HL-60/S4 treated with phorbol 12-myristate 13-acetate at 8.2 ng/mL for 4 days and 3 days (cell line): ENCODE results near the gene KRT5.

Experiments used
- in situ Hi-C: fragments of 300-500 bp; cut with MboI; formaldehyde crosslinking; loops from 2 replicates; pipeline ENCODE4 v1.15.0; 2022; ENCODE audit warnings: low sequenced_read_pairs

Gene KRT5

GRCh38 chr12:52539083-52539820, 19.1 kb upstream of the KRT5 start:
- in situ Hi-C loops: no loop called here

GRCh38 chr12:52537101-52537500, 16.9 kb upstream of the KRT5 start:
- in situ Hi-C loops: no loop called here

GRCh38 chr12:52535574-52535973, 15.4 kb upstream of the KRT5 start:
- in situ Hi-C loops: no loop called here

- in situ Hi-C loops: no loop called here
Measured at GRCh38 chr12:52534482-52534881, 14.3 kb upstream of the KRT5 start.

GRCh38 chr12:52533686-52534470, 13.7 kb upstream of the KRT5 start:
- in situ Hi-C loops: no loop called here

GRCh38 chr12:52532636-52533035, 12.4 kb upstream of the KRT5 start:
- in situ Hi-C loops: no loop called here

- in situ Hi-C loops: no loop called here
Measured at GRCh38 chr12:52531566-52532300, 11.5 kb upstream of the KRT5 start.

- in situ Hi-C loops: no loop called here
Measured at GRCh38 chr12:52530905-52531304, 10.7 kb upstream of the KRT5 start.

GRCh38 chr12:52530366-52530765, 10.2 kb upstream of the KRT5 start:
- in situ Hi-C loops: no loop called here

GRCh38 chr12:52529846-52530245, 9.7 kb upstream of the KRT5 start:
- in situ Hi-C loops: no loop called here

- in situ Hi-C loops: no loop called here
Measured at GRCh38 chr12:52529417-52529816, 9.2 kb upstream of the KRT5 start.

GRCh38 chr12:52528641-52529143, 8.5 kb upstream of the KRT5 start:
- in situ Hi-C loops: no loop called here

GRCh38 chr12:52527121-52527800, 7.1 kb upstream of the KRT5 start:
- in situ Hi-C loops: no loop called here

- in situ Hi-C loops: no loop called here
Measured at GRCh38 chr12:52526511-52526951, 6.3 kb upstream of the KRT5 start.

GRCh38 chr12:52525661-52526499, 5.7 kb upstream of the KRT5 start:
- in situ Hi-C loops: no loop called here

- in situ Hi-C loops: no loop called here
Measured at GRCh38 chr12:52524898-52525591, 4.9 kb upstream of the KRT5 start.

GRCh38 chr12:52524241-52524897, 4.2 kb upstream of the KRT5 start:
- in situ Hi-C loops: no loop called here

GRCh38 chr12:52523824-52524223, 3.6 kb upstream of the KRT5 start:
- in situ Hi-C loops: no loop called here
